K562 (cell line): Measurements from ENCODE around the gene SLC39A5. TPM values are rescaled to one million over a fixed set of nuclear protein-coding genes. Genes with fewer than 3 reads are reported as not detected.
A peak's percentile ranks its signal among the peaks of the same experiment; 100 is the strongest.

Experiments used
- BHLHE40 ChIP-seq: IDR thresholded peaks from 2 replicates; pipeline ENCODE4 v1.6.1; 2011; ENCODE audit warnings: low read length, improper control_type of control experiment
- CBX1 ChIP-seq: sonication (generic); IDR thresholded peaks from 2 replicates; pipeline ENCODE4 v1.6.1; 2016; ENCODE audit warnings: antibody characterized with exemption, low read depth, mild to moderate bottlenecking
- CBX5 ChIP-seq: IDR thresholded peaks from 2 replicates; pipeline ENCODE4 v1.6.1; 2014; ENCODE audit warnings: low read depth, borderline replicate concordance
- GABPA ChIP-seq: fragments of 200-800 bp; sonication (Bioruptor generic); conservative IDR thresholded peaks from 2 replicates; pipeline ENCODE4 v1.6.1; 2016; ENCODE audit warnings: low read depth, missing genetic modification characterization, missing compliant biosample characterization
- KLF1 ChIP-seq: fragments of 450-650 bp; IDR thresholded peaks from 2 replicates; pipeline ENCODE4 v1.6.1; 2016; ENCODE audit warnings: missing genetic modification characterization, missing compliant biosample characterization
- MBD2 ChIP-seq: sonication (generic); IDR thresholded peaks from 2 replicates; pipeline ENCODE4 v1.6.1; 2016; ENCODE audit warnings: low read depth, borderline replicate concordance
- PHF20 ChIP-seq: fragments of 450-650 bp; IDR thresholded peaks from 2 replicates; pipeline ENCODE4 v1.6.1; 2018; ENCODE audit not compliant: partially characterized antibody
- STAT5A ChIP-seq: IDR thresholded peaks from 2 replicates; pipeline ENCODE4 v1.6.1; 2012; ENCODE audit warnings: low read length, inconsistent platforms, borderline replicate concordance
- ZNF197 ChIP-seq: fragments of 200-800 bp; sonication (Bioruptor generic); IDR thresholded peaks from 2 replicates; pipeline ENCODE4 v1.6.1; 2016; ENCODE audit warnings: low read depth, missing genetic modification characterization, missing compliant biosample characterization
- ZNF217 ChIP-seq: sonication (generic); formaldehyde crosslinking; IDR thresholded peaks from 2 replicates; pipeline ENCODE4 v1.8.0; 2022; ENCODE audit warnings: mild to moderate bottlenecking, missing genetic modification reagents
- ZNF274 ChIP-seq: IDR thresholded peaks from 2 replicates; pipeline ENCODE4 v1.6.1; 2011; ENCODE audit warnings: low read depth, mild to moderate bottlenecking, low read length, moderate library complexity, borderline replicate concordance
- ZNF830 ChIP-seq: fragments of 250-450 bp; sonication (Bioruptor Pico); IDR thresholded peaks from 2 replicates; pipeline ENCODE4 v1.5.0; 2021; ENCODE audit warnings: mild to moderate bottlenecking
- polyA plus RNA-seq, 8 experiments: library from polyadenylated mRNA; depleted of rRNA in 4 of 8; stranded (reverse) in 5 of 8; unstranded in 3 of 8; fragments of >200 nt; fragmentation: Nextera tagmentation in 2 of 8; fragmentation: Illumina TruSeq in 1 of 8; extraction: Ambion mirVana in 2 of 8; extraction: Trizol in 1 of 8; gene quantifications; 2 replicates each; pipeline versions ENCODE4 v1.2.1 to v1.2.3, GENCODE V29; 2011 to 2014; ENCODE audit warnings: inconsistent platforms in 1 of 8, missing spikeins in 1 of 8
- total RNA-seq, 7 experiments: library from RNA; depleted of rRNA in 6 of 7; stranded (reverse); fragments of >200 nt in 6 of 7; fragmentation: Illumina TruSeq in 2 of 7; extraction: Trizol in 2 of 7; gene quantifications; 2 replicates each; pipeline versions ENCODE4 v1.2.1 to v1.2.3, GENCODE V29; 2011 to 2021; ENCODE audit warnings: low replicate concordance in 1 of 7
- TF ChIP-seq, protein P1 (sequence below): fragments of 250-450 bp; sonication (Bioruptor Pico); IDR thresholded peaks from 2 replicates; pipeline ENCODE4 v1.8.0; 2021; ENCODE audit warnings: mild to moderate bottlenecking, moderate library complexity
- TF ChIP-seq, protein P2 (sequence below): fragments of 250-450 bp; sonication (Bioruptor Pico); IDR thresholded peaks from 2 replicates; pipeline ENCODE4 v1.8.0; 2022; ENCODE audit warnings: inconsistent platforms
- TF ChIP-seq, protein P3 (sequence below): sonication (generic); formaldehyde crosslinking; IDR thresholded peaks from 2 replicates; pipeline ENCODE4 v1.9.0; 2022; ENCODE audit warnings: mild to moderate bottlenecking, missing genetic modification reagents
- TF ChIP-seq, protein P4 (sequence below), 2 experiments: fragments of 450-650 bp in 1 of 2; sonication (generic) in 1 of 2; formaldehyde crosslinking; conservative IDR thresholded peaks; 2 replicates each; pipeline versions ENCODE4 v1.4.0 to v1.8.1; 2020 to 2022; ENCODE audit warnings: mild to moderate bottlenecking in 1 of 2, missing genetic modification reagents in 1 of 2
- TF ChIP-seq, protein P5 (sequence below), 2 experiments: IDR thresholded peaks; 2 replicates each; pipeline ENCODE4 v1.6.1; 2012; ENCODE audit warnings: improper control_type of control experiment in 2 of 2, low read depth in 2 of 2, low read length in 2 of 2, borderline replicate concordance in 1 of 2
- TF ChIP-seq, protein P6 (sequence below): fragments of 250-450 bp; sonication (Bioruptor Pico); IDR thresholded peaks from 2 replicates; pipeline ENCODE4 v1.5.0; 2021; ENCODE audit warnings: mild to moderate bottlenecking, borderline replicate concordance

Gene SLC39A5
- total and polyA plus RNA-seq, 9 of the 15 experiments (the other 6 are each of a cell fraction or from before 2014, with no cell fraction given) = 0.08 to 0.10 TPM; not detected in 7

DNA sequence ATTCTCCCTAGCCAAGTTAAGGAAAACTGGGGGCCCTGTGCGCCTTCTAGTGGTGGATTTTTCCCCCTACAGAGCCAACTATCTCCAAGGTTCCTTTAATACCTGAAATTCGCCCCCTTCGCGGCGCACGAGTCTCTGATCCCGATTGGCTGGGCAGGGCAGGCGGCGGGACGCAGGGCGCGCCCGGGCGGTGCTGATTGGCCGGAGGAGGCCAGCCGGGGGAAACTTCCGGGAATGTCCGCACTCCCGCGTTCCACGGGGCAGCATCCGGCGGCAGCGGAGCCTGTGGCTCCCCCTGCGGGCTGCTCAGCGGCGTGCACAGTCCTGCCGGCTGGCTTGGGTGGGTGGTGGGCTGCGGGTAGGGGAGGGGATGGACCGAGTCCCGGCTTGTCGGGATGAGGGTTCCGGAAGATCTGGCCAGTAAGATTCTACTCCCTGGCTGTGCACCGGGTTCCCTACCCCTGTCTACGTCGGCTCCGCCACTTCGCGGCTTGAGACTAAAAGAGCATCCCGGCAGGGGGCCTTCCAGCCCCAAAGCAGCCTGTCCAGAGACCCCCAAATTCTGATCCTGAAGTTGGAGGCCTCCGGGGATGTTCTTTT lies 5.6 kb upstream of the SLC39A5 start, which contains the start of gene NABP2 (continued):
- TF ChIP-seq, protein P1, sequence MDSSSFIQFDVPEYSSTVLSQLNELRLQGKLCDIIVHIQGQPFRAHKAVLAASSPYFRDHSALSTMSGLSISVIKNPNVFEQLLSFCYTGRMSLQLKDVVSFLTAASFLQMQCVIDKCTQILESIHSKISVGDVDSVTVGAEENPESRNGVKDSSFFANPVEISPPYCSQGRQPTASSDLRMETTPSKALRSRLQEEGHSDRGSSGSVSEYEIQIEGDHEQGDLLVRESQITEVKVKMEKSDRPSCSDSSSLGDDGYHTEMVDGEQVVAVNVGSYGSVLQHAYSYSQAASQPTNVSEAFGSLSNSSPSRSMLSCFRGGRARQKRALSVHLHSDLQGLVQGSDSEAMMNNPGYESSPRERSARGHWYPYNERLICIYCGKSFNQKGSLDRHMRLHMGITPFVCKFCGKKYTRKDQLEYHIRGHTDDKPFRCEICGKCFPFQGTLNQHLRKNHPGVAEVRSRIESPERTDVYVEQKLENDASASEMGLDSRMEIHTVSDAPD (CRISPR knock-in tag) = no peak
- TF ChIP-seq KLF1 (tag) (no peak), CBX5 (no peak), ZNF274 (no peak), STAT5A (no peak; the same call in 1 of the 2 replicates), BHLHE40 (peak; percentile 70), PHF20 (peak; percentile 88), ZNF217 (CRISPR knock-in tag) (no peak), ZNF830 (CRISPR knock-in tag) (no peak), ZNF197 (CRISPR knock-in tag) (peak; percentile 68; the same call in 1 of the 2 replicates), GABPA (tag) (peak; percentile 94), MBD2 (peak; percentile 89), CBX1 (peak; percentile 62; the same call in 1 of the 2 replicates)
- TF ChIP-seq, protein P2, sequence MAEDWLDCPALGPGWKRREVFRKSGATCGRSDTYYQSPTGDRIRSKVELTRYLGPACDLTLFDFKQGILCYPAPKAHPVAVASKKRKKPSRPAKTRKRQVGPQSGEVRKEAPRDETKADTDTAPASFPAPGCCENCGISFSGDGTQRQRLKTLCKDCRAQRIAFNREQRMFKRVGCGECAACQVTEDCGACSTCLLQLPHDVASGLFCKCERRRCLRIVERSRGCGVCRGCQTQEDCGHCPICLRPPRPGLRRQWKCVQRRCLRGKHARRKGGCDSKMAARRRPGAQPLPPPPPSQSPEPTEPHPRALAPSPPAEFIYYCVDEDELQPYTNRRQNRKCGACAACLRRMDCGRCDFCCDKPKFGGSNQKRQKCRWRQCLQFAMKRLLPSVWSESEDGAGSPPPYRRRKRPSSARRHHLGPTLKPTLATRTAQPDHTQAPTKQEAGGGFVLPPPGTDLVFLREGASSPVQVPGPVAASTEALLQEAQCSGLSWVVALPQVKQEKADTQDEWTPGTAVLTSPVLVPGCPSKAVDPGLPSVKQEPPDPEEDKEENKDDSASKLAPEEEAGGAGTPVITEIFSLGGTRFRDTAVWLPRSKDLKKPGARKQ (CRISPR knock-in tag) = no peak
- TF ChIP-seq, protein P3, sequence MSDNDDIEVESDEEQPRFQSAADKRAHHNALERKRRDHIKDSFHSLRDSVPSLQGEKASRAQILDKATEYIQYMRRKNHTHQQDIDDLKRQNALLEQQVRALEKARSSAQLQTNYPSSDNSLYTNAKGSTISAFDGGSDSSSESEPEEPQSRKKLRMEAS (CRISPR knock-in tag) = peak; percentile 81
- TF ChIP-seq, protein P4, sequence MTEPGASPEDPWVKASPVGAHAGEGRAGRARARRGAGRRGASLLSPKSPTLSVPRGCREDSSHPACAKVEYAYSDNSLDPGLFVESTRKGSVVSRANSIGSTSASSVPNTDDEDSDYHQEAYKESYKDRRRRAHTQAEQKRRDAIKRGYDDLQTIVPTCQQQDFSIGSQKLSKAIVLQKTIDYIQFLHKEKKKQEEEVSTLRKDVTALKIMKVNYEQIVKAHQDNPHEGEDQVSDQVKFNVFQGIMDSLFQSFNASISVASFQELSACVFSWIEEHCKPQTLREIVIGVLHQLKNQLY (CRISPR knock-in tag; conservative IDR thresholded peaks at IDR 0.05) = no peak
- TF ChIP-seq, protein P5, sequence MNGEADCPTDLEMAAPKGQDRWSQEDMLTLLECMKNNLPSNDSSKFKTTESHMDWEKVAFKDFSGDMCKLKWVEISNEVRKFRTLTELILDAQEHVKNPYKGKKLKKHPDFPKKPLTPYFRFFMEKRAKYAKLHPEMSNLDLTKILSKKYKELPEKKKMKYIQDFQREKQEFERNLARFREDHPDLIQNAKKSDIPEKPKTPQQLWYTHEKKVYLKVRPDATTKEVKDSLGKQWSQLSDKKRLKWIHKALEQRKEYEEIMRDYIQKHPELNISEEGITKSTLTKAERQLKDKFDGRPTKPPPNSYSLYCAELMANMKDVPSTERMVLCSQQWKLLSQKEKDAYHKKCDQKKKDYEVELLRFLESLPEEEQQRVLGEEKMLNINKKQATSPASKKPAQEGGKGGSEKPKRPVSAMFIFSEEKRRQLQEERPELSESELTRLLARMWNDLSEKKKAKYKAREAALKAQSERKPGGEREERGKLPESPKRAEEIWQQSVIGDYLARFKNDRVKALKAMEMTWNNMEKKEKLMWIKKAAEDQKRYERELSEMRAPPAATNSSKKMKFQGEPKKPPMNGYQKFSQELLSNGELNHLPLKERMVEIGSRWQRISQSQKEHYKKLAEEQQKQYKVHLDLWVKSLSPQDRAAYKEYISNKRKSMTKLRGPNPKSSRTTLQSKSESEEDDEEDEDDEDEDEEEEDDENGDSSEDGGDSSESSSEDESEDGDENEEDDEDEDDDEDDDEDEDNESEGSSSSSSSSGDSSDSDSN (IDR thresholded peaks at IDR 0.05; ENCODE audit: borderline replicate concordance in 1 of 2, low read depth in 2 of 2, low read length in 2 of 2) = peak in 1 of 2 experiments; percentile 68; a peak in 1 of 4 replicates
- TF ChIP-seq, protein P6, sequence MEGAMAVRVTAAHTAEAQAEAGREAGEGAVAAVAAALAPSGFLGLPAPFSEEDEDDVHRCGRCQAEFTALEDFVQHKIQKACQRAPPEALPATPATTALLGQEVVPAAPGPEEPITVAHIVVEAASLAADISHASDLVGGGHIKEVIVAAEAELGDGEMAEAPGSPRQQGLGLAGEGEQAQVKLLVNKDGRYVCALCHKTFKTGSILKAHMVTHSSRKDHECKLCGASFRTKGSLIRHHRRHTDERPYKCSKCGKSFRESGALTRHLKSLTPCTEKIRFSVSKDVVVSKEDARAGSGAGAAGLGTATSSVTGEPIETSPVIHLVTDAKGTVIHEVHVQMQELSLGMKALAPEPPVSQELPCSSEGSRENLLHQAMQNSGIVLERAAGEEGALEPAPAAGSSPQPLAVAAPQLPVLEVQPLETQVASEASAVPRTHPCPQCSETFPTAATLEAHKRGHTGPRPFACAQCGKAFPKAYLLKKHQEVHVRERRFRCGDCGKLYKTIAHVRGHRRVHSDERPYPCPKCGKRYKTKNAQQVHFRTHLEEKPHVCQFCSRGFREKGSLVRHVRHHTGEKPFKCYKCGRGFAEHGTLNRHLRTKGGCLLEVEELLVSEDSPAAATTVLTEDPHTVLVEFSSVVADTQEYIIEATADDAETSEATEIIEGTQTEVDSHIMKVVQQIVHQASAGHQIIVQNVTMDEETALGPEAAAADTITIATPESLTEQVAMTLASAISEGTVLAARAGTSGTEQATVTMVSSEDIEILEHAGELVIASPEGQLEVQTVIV (CRISPR knock-in tag) = no peak
